Stimulated activated CD8-positive, alpha-beta memory T cell treated with anti-CD3 and anti-CD28 coated beads, Interleukin-7, amount 100 ng/mL, for 24 hours (primary cell): ENCODE measurements around the gene IFITM10.
"Not testable (repeated sequence)": the region's sequence is repeated elsewhere in the genome, so short reads cannot be mapped to it uniquely, and the experiment has no call there.

Source experiments
- DNase-seq: peaks from one replicate; pipeline ENCODE4 v3.0.0-alpha.2; 2020; ENCODE audit warnings: low read depth

IFITM10 gene

GRCh38 chr11:1691878-1692707 lies 58.3 kb downstream of the IFITM10 start:
- no peak for DNase-seq

- no peak for DNase-seq
Observed at GRCh38 chr11:1691026-1691877, 59.1 kb downstream of the IFITM10 start.

DNA sequence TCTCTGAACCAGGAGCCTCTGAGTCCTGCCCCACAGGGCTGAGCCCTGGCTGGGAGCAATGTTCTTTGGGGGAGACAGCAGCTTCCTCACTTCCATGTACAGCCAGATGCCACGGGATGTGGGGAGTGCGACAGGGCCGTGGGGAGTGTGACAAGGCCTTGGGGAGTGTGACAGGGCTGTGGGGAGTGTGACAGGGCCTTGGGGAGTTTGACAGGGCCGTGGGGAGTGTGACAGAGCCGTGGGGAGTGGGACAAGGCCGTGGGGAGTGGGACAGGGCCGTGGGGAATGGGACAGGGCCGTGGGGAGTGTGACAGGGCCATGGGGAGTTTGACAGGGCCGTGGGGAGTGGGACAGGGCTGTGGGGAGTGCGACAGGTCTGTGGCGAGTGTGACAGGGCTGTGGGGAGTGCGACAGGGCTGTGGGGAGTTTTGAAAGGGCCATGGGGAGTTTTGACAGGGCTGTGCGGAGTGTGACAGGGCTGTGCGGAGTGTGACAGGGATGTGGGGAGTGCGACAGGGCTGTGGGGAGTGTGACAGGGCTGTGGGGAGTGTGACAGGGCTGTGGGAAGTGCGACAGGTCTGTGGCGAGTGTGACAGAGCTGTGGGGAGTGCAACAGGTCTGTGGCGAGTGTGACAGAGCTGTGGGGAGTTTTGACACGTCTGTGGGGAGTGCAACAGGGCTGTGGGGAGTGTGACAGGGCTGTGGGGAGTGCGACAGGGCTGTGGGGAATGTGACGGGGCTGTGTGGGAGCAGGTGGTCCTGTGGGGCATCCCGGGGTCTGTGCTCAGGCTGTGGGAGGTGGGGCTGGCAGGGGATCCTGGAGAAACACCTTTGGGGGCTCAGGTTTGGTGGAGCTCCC lies 60.0 kb downstream of the IFITM10 start:
- no peak for DNase-seq

GRCh38 chr11:1689250-1690166 lies 60.9 kb downstream of the IFITM10 start:
- not testable (repeated sequence) for DNase-seq

DNA sequence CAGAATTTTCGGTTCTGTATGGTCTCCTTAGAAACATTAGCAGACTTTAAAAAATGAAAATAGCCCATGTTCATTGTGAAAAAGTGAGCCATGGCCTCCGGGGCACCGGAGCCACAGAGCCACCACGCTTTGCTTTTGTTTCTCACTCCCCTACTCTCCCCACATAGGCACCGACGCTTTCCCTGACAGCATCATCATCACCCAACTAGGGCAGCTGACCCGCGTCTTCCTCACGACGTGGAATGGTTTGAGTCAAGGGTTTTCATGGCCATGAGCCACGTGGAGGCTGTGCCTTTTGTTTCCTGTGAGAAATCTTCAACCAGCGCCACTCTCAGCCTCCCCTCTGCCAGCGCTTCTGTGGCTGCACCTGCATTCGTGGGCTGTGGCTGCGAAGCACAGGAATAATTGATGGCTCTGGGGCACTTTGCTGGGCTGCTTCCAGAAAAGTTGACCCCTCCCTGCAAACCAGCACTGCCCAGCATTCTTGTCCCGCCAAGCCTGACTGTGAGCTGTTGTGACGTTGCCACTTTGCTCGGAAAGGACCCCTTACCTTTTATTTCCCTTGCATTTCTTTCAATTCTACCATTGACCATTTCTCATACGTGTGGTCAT lies 62.0 kb downstream of the IFITM10 start:
- DNase-seq = not testable (repeated sequence)

DNA sequence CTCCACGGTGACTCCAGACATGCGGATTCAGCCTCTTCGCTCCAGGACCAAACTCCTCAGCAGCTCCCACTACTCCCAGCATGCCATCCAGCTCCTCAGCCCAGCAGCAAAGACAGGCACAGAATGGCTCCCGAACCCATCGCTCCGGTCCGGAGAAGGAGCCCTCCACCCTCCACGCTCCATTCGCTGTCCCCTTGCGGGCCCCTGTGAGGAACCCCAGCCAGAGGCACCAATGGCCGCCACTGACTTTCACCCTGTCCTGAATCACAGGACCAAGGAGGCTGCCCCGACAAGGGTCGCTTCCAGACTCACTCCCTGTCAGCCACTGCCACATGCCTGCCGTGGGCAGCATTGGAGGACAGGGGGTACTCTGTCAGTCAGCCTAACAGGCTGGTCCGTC lies 64.2 kb downstream of the IFITM10 start:
- not testable (repeated sequence) for DNase-seq

GRCh38 chr11:1684886-1685874 lies 65.2 kb downstream of the IFITM10 start:
- DNase-seq = not testable (repeated sequence)

DNA sequence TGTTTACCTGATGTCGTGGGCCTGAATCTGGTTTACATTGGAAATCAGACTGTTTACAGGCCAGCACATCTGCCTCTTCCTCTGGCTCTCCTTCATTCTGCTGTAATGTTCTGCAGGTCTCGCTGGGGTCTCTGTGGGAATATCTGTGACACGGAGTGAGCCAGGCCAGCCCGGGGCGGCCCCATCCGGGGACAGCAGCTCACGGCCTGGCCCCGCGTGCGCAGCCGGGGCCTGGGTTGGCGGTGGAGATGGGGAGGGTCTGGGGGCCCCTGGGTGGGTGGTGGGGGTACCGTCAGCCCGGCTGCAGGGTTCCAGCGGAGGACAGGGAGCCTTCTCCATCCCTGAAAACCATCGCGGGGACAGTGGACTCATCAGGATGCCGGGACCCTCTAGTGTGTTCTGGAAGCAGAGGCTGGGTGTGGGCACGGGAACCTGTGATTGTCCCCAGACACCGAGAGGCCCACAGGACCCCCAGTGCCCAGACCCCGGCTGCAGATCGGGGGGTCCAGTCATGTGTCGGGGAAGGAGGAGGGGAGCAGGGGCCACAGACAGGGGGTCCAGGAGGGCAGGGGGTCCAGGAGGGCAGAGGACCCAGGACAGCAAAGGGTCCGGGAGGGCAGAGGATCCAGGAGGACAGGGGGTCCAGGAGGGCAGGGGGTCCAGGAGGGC lies 66.4 kb downstream of the IFITM10 start:
- not testable (repeated sequence) for DNase-seq

- not testable (repeated sequence) for DNase-seq
Observed at GRCh38 chr11:1683216-1683615, 67.2 kb downstream of the IFITM10 start.
